H1 (cell line): ENCODE results near the gene HGFAC. TPM values are rescaled to one million over a fixed set of nuclear protein-coding genes. Genes with fewer than 3 reads are reported as not detected.

ENCODE experiments used
- CTCF ChIA-PET: fragments of 300-600 bp; sonication (Branson Sonifier 250); formaldehyde crosslinking; loops from one replicate; lab custom pipeline; 2021; ENCODE audit not compliant: partially characterized antibody; lab: Charles Lee
- POLR2A ChIA-PET: fragments of 300-600 bp; sonication (Branson Sonifier 250); formaldehyde crosslinking; loops from one replicate; lab custom pipeline; 2021; ENCODE audit warnings: inconsistent platforms; ENCODE audit not compliant: partially characterized antibody; lab: Charles Lee
- DNase-seq, 2 experiments: peaks; one replicate each; pipeline versions ENCODE4 v3.0.0 to v3.0.0-alpha.2; 2010 to 2022; ENCODE audit warnings: low spot score in 2 of 2, low read depth in 1 of 2, mixed read lengths in 1 of 2
- FAIRE-seq: peaks from 2 replicates; lab custom pipeline; 2011; peaks lifted over from hg19 to GRCh38; lab: Jason Lieb, UNC
- H2AFZ ChIP-seq: 2 replicates; pipeline ENCODE4 v1.8.1; 2012; ENCODE audit warnings: low read length, inconsistent platforms
- H2AK5ac ChIP-seq: 2 replicates; pipeline ENCODE4 v1.6.1; 2013; ENCODE audit warnings: low read depth, low read length
- H2BK120ac ChIP-seq: replicated peaks from 2 replicates; pipeline ENCODE3; 2013; ENCODE audit warnings: low read depth, low read length, inconsistent platforms
- H2BK12ac ChIP-seq: 2 replicates; pipeline ENCODE4 v1.6.1; 2013; ENCODE audit warnings: low read depth, low read length
- H2BK15ac ChIP-seq: 2 replicates; pipeline ENCODE4 v1.6.1; 2013; ENCODE audit warnings: low read length
- H2BK20ac ChIP-seq: 2 replicates; pipeline ENCODE4 v1.6.1; 2013; ENCODE audit warnings: low read length
- H2BK5ac ChIP-seq: 2 replicates; pipeline ENCODE4 v1.6.1; 2013; ENCODE audit warnings: low read depth, low read length
- H3K14ac ChIP-seq: 2 replicates; pipeline ENCODE4 v1.6.1; 2013; ENCODE audit warnings: inconsistent platforms; ENCODE audit not compliant: insufficient read length
- H3K18ac ChIP-seq: 2 replicates; pipeline ENCODE4 v1.6.1; 2013; ENCODE audit warnings: low read length; ENCODE audit errors: extremely low read depth
- H3K23ac ChIP-seq: 2 replicates; pipeline ENCODE4 v1.6.1; 2013; ENCODE audit warnings: inconsistent platforms; ENCODE audit not compliant: insufficient read length
- H3K23me2 ChIP-seq: 2 replicates; pipeline ENCODE4 v1.6.1; 2013; ENCODE audit warnings: low read depth, low read length
- H3K27ac ChIP-seq: 2 replicates; pipeline ENCODE4 v1.6.1; 2011; ENCODE audit warnings: low read depth, low read length, inconsistent platforms
- H3K27me3 ChIP-seq, 4 experiments: replicated peaks in 1 of 4; 1 replicate in 1 of 4; 2 replicates in 3 of 4; pipeline versions ENCODE4 v1.6.1 to v1.8.1; 2011 to 2013; ENCODE audit warnings: low read length in 3 of 4, mild to moderate bottlenecking in 3 of 4, inconsistent platforms in 2 of 4, mixed read lengths in 2 of 4, moderate library complexity in 1 of 4; ENCODE audit not compliant: control insufficient read depth in 3 of 4, insufficient read depth in 3 of 4; ENCODE audit errors: extremely low read depth in 1 of 4
- H3K36me3 ChIP-seq, 4 experiments: 2 replicates each; pipeline versions ENCODE4 v1.6.1 to v1.8.1; 2011 to 2013; ENCODE audit warnings: mild to moderate bottlenecking in 4 of 4, low read length in 3 of 4, moderate library complexity in 2 of 4, control low read depth in 1 of 4, inconsistent platforms in 1 of 4; ENCODE audit not compliant: insufficient read depth in 4 of 4, control insufficient read depth in 2 of 4
- H3K4ac ChIP-seq: replicated peaks from 2 replicates; pipeline ENCODE3; 2013; ENCODE audit warnings: low read length, low read depth, mixed read lengths, inconsistent platforms; ENCODE audit not compliant: insufficient read length
- H3K4me1 ChIP-seq, 4 experiments: replicated peaks in 1 of 4; 1 replicate in 1 of 4; 2 replicates in 3 of 4; pipeline versions ENCODE4 v1.6.1 to v1.8.1; 2011 to 2013; ENCODE audit warnings: low read length in 3 of 4, inconsistent platforms in 2 of 4, mixed read lengths in 1 of 4; ENCODE audit not compliant: insufficient read depth in 4 of 4, control insufficient read depth in 3 of 4
- H3K4me2 ChIP-seq, 2 experiments: 2 replicates each; pipeline versions ENCODE4 v1.6.1 to v1.8.1; 2011 to 2013; ENCODE audit warnings: low read depth in 2 of 2, low read length in 2 of 2, control low read depth in 1 of 2, inconsistent platforms in 1 of 2, mild to moderate bottlenecking in 1 of 2; ENCODE audit not compliant: insufficient read depth in 1 of 2
- H3K4me3 ChIP-seq, 4 experiments: fragments of 200-600, 300-600 bp in 1 of 4; sonication (generic), shearing (Covaris generic), sonication (Bioruptor Twin) in 1 of 4; 2 replicates each; pipeline versions ENCODE4 v1.5.1 to v1.8.1; 2011 to 2016; ENCODE audit warnings: low read length in 4 of 4, low read depth in 3 of 4, control low read depth in 2 of 4, inconsistent platforms in 2 of 4, mild to moderate bottlenecking in 2 of 4, mixed read lengths in 1 of 4, moderate library complexity in 1 of 4; ENCODE audit not compliant: insufficient read depth in 2 of 4; ENCODE audit errors: extremely low read depth in 1 of 4
- H3K56ac ChIP-seq: replicated peaks from 2 replicates; pipeline ENCODE3; 2013; ENCODE audit warnings: low read depth, mild to moderate bottlenecking, mixed read lengths, low read length, inconsistent platforms; ENCODE audit not compliant: insufficient read length
- H3K79me1 ChIP-seq: 2 replicates; pipeline ENCODE4 v1.6.1; 2013; ENCODE audit warnings: low read depth, low read length, control low read depth
- H3K79me2 ChIP-seq, 2 experiments: 2 replicates each; pipeline versions ENCODE4 v1.6.1 to v1.8.1; 2012 to 2013; ENCODE audit warnings: low read length in 2 of 2, mild to moderate bottlenecking in 2 of 2, inconsistent platforms in 1 of 2; ENCODE audit not compliant: insufficient read depth in 2 of 2, control insufficient read depth in 1 of 2
- H3K9ac ChIP-seq, 4 experiments: replicated peaks in 1 of 4; 1 replicate in 1 of 4; 2 replicates in 3 of 4; pipeline versions ENCODE4 v1.6.1 to v1.8.1; 2011 to 2013; ENCODE audit warnings: low read depth in 3 of 4, low read length in 3 of 4, control low read depth in 2 of 4, mild to moderate bottlenecking in 2 of 4, moderate library complexity in 2 of 4, inconsistent platforms in 1 of 4; ENCODE audit errors: extremely low read depth in 1 of 4
- H3K9me3 ChIP-seq, 2 experiments: 2 replicates each; pipeline versions ENCODE4 v1.6.1 to v1.8.1; 2012 to 2013; ENCODE audit warnings: mild to moderate bottlenecking in 2 of 2, moderate library complexity in 2 of 2, control low read depth in 1 of 2, inconsistent platforms in 1 of 2, low read depth in 1 of 2, low read length in 1 of 2, mixed read lengths in 1 of 2; ENCODE audit not compliant: insufficient read depth in 2 of 2
- H4K20me1 ChIP-seq, 2 experiments: replicated peaks in 1 of 2; 2 replicates each; pipeline versions ENCODE3 to v1.8.1; 2011 to 2013; ENCODE audit warnings: inconsistent platforms in 2 of 2, low read length in 2 of 2, mild to moderate bottlenecking in 1 of 2; ENCODE audit not compliant: insufficient read depth in 2 of 2, control insufficient read depth in 1 of 2
- H4K5ac ChIP-seq: 2 replicates; pipeline ENCODE4 v1.6.1; 2013; ENCODE audit warnings: low read length, low read depth, mixed read lengths, inconsistent platforms; ENCODE audit not compliant: insufficient read length
- H4K8ac ChIP-seq: 2 replicates; pipeline ENCODE4 v1.8.0; 2013; ENCODE audit warnings: mild to moderate bottlenecking, moderate library complexity, low read length, inconsistent platforms; ENCODE audit not compliant: insufficient read depth; ENCODE audit errors: extremely low read depth
- H4K91ac ChIP-seq: replicated peaks from 2 replicates; pipeline ENCODE3; 2013; ENCODE audit warnings: low read length, mixed read lengths, inconsistent platforms; ENCODE audit not compliant: insufficient read length
- BACH1 ChIP-seq: IDR thresholded peaks from 2 replicates; pipeline ENCODE4 v1.6.1; 2012; ENCODE audit warnings: low read length, improper control_type of control experiment
- CHD2 ChIP-seq: IDR thresholded peaks from 2 replicates; pipeline ENCODE4 v1.6.1; 2012; ENCODE audit warnings: low read length, improper control_type of control experiment
- KDM4A ChIP-seq: IDR thresholded peaks from one replicate; pipeline ENCODE4 v1.7.1; 2012; ENCODE audit warnings: low read depth, mild to moderate bottlenecking, moderate library complexity, low read length, inconsistent platforms; ENCODE audit not compliant: severe bottlenecking
- SAP30 ChIP-seq: fragments of 300-600 bp; sonication (generic); IDR thresholded peaks from 2 replicates; pipeline ENCODE4 v1.7.1; 2012; ENCODE audit warnings: low read length, moderate library complexity, mild to moderate bottlenecking, inconsistent platforms; ENCODE audit not compliant: insufficient read depth, insufficient replicate concordance
- SIRT6 ChIP-seq: IDR thresholded peaks from one replicate; pipeline ENCODE4 v1.7.1; 2012; ENCODE audit warnings: low read length, inconsistent platforms
- SP2 ChIP-seq: IDR thresholded peaks from 2 replicates; pipeline ENCODE4 v1.6.1; 2012; ENCODE audit warnings: mild to moderate bottlenecking, low read length, inconsistent platforms
- SP4 ChIP-seq: IDR thresholded peaks from 2 replicates; pipeline ENCODE4 v1.6.1; 2012; ENCODE audit warnings: low read length, inconsistent platforms
- SRF ChIP-seq: IDR thresholded peaks from 2 replicates; pipeline ENCODE4 v1.6.1; 2011; ENCODE audit warnings: mild to moderate bottlenecking, low read depth, low read length, moderate library complexity
- TCF12 ChIP-seq: IDR thresholded peaks from 2 replicates; pipeline ENCODE4 v1.6.1; 2011; ENCODE audit warnings: low read depth, mild to moderate bottlenecking, low read length
- WGBS, 2 experiments: shearing (Covaris generic) in 1 of 2; methylation state at CpG; one replicate each; pipeline versions ENCODE4 v1.1.6 to v1.1.7; 2013 to 2015; ENCODE audit warnings: low lambda C conversion rate in 2 of 2, mixed read lengths in 2 of 2, inconsistent platforms in 1 of 2, low coverage in 1 of 2, missing lambda C conversion rate in 1 of 2; ENCODE audit not compliant: insufficient replicate concordance in 2 of 2, insufficient coverage in 1 of 2, insufficient read length in 1 of 2; ENCODE audit errors: extremely low coverage in 1 of 2, missing lambda C conversion rate in 1 of 2; 5-methylcytosine and 5-hydroxymethylcytosine counted together
- polyA plus RNA-seq, 7 experiments: library from polyadenylated mRNA; depleted of rRNA in 3 of 7; stranded (reverse) in 5 of 7; unstranded in 2 of 7; fragments of >200 nt in 5 of 7; fragments of 200-250 nt in 2 of 7; gene quantifications; 1 replicate in 5 of 7; 2 replicates in 1 of 7; 4 replicates in 1 of 7; pipeline versions ENCODE4 v1.2.1 to v1.2.3, GENCODE V29; 2011 to 2013; ENCODE audit warnings: missing spikeins in 2 of 7, mixed read lengths in 2 of 7
- total RNA-seq: library from RNA; stranded (reverse); fragmentation: NEBNext Ultra II Directional; extraction: Animal tissue kit (Norgen Biotek cat#: 25700); gene quantifications from 2 replicates; pipeline ENCODE4 v1.2.1, GENCODE V29; 2021
- TF ChIP-seq, protein P1 (sequence below), 3 experiments: IDR thresholded peaks; 1 replicate in 2 of 3; 2 replicates in 1 of 3; pipeline versions ENCODE4 v1.5.1 to v1.6.1; 2011; ENCODE audit warnings: low read length in 3 of 3, mild to moderate bottlenecking in 3 of 3, inconsistent platforms in 2 of 3, low read depth in 1 of 3, moderate library complexity in 1 of 3; ENCODE audit not compliant: insufficient read depth in 1 of 3; ENCODE audit errors: control extremely low read depth in 1 of 3
- TF ChIP-seq, protein P2 (sequence below): IDR thresholded peaks from 2 replicates; pipeline ENCODE4 v1.6.1; 2012; ENCODE audit warnings: inconsistent platforms

The HGFAC gene
- total and polyA plus RNA-seq, 2 of the 8 experiments (the other 6 are each of a cell fraction or from before 2014, with no cell fraction given) = 0.14 to 0.15 TPM

DNA sequence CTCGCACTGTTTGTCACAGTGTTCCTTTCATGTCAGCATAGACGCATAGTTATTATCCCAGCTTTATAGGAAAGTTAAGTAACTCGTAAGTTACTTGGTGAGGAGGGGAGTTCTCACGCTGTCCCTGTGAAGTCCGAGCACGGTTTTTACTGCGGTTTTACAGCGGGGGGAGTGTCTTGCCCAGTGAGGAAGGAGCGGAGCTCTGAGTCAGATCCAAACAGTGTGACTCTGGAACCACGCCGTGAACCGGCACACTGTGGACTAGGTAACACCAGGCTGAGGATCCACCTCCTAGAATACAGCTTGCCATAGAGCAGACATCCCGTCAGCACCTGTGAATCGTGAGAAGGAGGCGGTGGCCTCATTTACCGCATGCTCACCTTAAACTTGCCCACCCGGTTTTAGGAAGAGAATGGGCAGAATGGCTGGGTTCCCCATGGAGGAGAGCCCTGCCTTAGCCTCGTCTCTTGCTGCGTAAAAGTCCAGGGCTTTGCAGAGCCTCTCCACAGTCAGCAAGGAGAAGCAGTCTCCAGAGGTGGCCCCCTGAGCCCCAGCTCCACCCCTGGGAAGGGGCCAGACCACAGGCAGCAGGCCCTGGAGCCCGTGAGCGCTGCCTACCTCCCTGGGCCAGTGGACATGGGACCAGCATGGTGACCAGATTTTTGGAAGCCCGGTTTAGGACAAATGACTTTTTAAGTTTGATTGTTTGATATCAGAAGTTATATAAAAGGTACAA is 40.2 kb upstream of the HGFAC start:
- Histone ChIP-seq H3K9ac (no peak overlapping the region), H3K23me2 (no peaks in the 10 kb centered on the region), H3K56ac (no peak overlapping the region), H3K23ac (no peak overlapping the region), H3K14ac (no peak overlapping the region), H3K27me3 (no peaks in the 10 kb centered on the region), H2BK5ac (no peak overlapping the region), H2BK120ac (no peak overlapping the region), H2AFZ (no peak overlapping the region), H3K18ac (no peak overlapping the region; the same call in 1 of the 2 replicates), H3K4me3 (no peak overlapping the region), H4K91ac (no peak overlapping the region), H2BK15ac (no peak overlapping the region), H4K20me1 (no peaks in the 10 kb centered on the region), H3K79me1 (no peaks in the 10 kb centered on the region), H4K8ac (no peak overlapping the region), H4K5ac (no peak overlapping the region), H3K79me2 (no peaks in the 10 kb centered on the region), H3K36me3 (no peaks in the 10 kb centered on the region), H2BK20ac (no peak overlapping the region), H2BK12ac (0 out of 2 replicates have a peak overlapping the region, but pooled peaks have one; percentile 27), H3K4me2 (no peak overlapping the region), H3K4me1 (no peaks in the 10 kb centered on the region; a peak in 1 of 7 replicates), H3K27ac (no peak overlapping the region), H3K4ac (no peak overlapping the region), H2AK5ac (no peak overlapping the region), H3K9me3 (peaks cover 8 to 13% of the 10 kb centered on the region in 2 experiments; a peak in 2 of 4 replicates)
- FAIRE-seq (no peak), DNase-seq (no peak)
- ChIA-PET POLR2A (no interaction called here), CTCF (interaction anchor here (1.2 to 1.8 kb wide), 2 partner anchors 33 to 83 kb away, joined by 4 read pairs; no protein-coding TSS in a partner anchor)
- WGBS, 2 experiments = 89% methylated on average over 22 of the region's 22 CpGs; no CpG with 5 or more reads in 1 of the 2 experiments
- no peak for TF ChIP-seq TCF12
- no peak for TF ChIP-seq SP2
- TF ChIP-seq, protein P1, sequence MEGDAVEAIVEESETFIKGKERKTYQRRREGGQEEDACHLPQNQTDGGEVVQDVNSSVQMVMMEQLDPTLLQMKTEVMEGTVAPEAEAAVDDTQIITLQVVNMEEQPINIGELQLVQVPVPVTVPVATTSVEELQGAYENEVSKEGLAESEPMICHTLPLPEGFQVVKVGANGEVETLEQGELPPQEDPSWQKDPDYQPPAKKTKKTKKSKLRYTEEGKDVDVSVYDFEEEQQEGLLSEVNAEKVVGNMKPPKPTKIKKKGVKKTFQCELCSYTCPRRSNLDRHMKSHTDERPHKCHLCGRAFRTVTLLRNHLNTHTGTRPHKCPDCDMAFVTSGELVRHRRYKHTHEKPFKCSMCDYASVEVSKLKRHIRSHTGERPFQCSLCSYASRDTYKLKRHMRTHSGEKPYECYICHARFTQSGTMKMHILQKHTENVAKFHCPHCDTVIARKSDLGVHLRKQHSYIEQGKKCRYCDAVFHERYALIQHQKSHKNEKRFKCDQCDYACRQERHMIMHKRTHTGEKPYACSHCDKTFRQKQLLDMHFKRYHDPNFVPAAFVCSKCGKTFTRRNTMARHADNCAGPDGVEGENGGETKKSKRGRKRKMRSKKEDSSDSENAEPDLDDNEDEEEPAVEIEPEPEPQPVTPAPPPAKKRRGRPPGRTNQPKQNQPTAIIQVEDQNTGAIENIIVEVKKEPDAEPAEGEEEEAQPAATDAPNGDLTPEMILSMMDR (IDR thresholded peaks at IDR 0.05; ENCODE audit: control extremely low read depth in 1 of 3, insufficient read depth in 1 of 3, low read depth in 1 of 3, low read length in 3 of 3) = no peak
- TF ChIP-seq SRF = no peak
- TF ChIP-seq CHD2 = no peak
- no peak for TF ChIP-seq SIRT6
- TF ChIP-seq, protein P2, sequence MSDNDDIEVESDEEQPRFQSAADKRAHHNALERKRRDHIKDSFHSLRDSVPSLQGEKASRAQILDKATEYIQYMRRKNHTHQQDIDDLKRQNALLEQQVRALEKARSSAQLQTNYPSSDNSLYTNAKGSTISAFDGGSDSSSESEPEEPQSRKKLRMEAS = no peak
- TF ChIP-seq BACH1 = no peak
- no peak for TF ChIP-seq KDM4A
- TF ChIP-seq SP4 = no peak
- TF ChIP-seq SAP30 = no peak
